ENCODE results near the gene MILR1.
A peak's percentile ranks its signal among the peaks of the same experiment; 100 is the strongest.
"Not testable (repeated sequence)": the region's sequence is repeated elsewhere in the genome, so short reads cannot be mapped to it uniquely, and the experiment has no call there.

The MILR1 gene, protein sequence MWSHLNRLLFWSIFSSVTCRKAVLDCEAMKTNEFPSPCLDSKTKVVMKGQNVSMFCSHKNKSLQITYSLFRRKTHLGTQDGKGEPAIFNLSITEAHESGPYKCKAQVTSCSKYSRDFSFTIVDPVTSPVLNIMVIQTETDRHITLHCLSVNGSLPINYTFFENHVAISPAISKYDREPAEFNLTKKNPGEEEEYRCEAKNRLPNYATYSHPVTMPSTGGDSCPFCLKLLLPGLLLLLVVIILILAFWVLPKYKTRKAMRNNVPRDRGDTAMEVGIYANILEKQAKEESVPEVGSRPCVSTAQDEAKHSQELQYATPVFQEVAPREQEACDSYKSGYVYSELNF

GRCh38 chr17:64448665-64449512 lies at the start of gene MILR1:
TSS of gene MILR1 (plus strand) at chr17:64449115. CDS start at chr17:64449169, 54 bp downstream.
- no peak for DNase-seq

- DNase-seq = no peak
Measured at GRCh38 chr17:64399767-64400156, 49.2 kb upstream of the MILR1 start.

DNA sequence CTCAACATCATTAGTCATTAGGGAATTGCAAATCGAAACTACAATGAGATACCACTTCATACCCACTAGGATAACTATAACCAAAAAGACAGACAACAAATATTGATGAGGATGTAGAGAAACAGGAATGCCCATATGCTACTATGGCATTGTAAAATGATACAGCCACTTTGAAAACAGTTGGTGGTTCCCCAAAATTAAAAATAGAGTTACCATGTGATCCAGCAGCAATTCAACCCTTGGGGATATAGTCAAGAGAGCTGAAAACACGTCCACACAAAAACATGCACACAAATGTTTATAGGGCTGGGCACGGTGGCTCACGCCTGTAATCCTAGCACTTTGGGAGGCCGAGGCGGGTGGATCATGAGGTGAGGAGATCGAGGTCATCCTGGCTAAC lies 48.3 kb upstream of the MILR1 start:
- DNase-seq = no peak

DNA sequence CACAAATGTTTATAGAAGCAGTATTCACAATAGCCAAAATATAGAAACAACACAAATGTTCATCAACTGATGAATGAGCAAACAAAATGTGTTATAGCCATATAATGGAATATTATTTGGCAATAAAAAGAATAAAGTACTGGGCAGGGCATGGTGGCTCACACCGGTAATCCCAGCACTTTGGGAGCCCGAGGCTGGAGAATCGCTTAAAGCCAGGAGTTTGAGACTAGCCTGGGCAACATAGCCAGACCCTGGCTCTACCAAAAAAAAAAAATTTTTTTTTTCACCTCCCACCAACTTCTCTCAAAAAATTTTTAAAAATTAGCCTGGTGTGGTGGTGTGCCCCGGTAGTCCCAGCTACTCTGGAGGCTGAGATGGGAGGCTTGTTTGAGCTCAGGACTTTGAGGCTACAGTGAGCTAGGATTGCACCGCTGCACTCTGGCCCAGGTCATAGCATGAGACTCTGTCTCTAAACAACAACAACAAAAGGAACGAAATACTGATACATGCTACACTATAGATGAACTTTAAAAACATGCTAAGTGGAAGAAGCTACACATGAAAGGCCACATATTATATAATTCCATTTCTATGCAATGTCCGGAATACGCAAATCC lies 47.6 kb upstream of the MILR1 start:
- no peak for DNase-seq

- no peak for DNase-seq
Measured at GRCh38 chr17:64401941-64402340, 47.0 kb upstream of the MILR1 start.

DNA sequence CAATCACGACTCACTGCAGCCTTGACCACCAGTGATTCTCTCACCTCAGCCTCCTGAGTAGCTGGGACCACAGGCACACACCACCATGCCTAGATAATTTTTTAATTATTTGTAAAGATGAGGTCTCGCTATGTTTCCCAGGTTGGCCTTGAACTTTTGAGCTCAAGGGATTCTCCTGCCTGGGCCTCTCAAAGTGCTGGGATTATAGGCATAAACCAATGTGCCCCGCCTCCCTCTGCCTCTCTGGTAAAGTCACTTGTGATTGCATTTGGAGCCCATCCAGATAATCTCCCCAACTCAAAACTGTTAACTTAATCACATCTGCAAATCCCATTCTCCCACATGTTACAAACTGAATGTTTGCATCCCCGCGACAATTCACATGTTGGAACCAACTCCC lies 46.4 kb upstream of the MILR1 start:
- DNase-seq = no peak

GRCh38 chr17:64403881-64404460 lies 44.9 kb upstream of the MILR1 start:
- DNase-seq = no peak

- DNase-seq = no peak
Measured at GRCh38 chr17:64406321-64407200, 42.4 kb upstream of the MILR1 start.

- DNase-seq = no peak
Measured at GRCh38 chr17:64410750-64411490, 38.0 kb upstream of the MILR1 start.

- no peak for DNase-seq
Measured at GRCh38 chr17:64411999-64412771, 36.7 kb upstream of the MILR1 start.

- DNase-seq = no peak
Measured at GRCh38 chr17:64412944-64413381, 36.0 kb upstream of the MILR1 start.

DNA sequence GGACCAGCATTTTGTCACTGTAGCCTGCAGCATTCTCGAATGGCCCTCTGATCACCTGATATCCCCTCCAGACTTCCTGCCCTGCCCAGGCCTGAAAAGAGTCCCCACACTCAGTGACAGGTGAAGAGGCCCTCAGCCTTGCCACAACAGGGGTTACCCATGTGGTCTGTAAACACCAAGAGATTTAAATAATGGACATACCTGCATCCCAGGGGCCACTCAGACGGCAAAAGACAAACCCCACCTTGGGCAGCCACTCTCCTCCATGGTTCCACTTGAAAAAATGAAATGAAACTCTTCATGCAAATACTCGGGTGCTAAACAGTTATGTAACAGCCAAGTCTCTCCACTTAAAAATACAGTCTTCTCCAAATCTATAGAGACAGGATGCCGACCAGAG lies 35.4 kb upstream of the MILR1 start:
- no peak for DNase-seq

GRCh38 chr17:64418506-64419339 lies 30.2 kb upstream of the MILR1 start:
- DNase-seq = peak; percentile 42

DNA sequence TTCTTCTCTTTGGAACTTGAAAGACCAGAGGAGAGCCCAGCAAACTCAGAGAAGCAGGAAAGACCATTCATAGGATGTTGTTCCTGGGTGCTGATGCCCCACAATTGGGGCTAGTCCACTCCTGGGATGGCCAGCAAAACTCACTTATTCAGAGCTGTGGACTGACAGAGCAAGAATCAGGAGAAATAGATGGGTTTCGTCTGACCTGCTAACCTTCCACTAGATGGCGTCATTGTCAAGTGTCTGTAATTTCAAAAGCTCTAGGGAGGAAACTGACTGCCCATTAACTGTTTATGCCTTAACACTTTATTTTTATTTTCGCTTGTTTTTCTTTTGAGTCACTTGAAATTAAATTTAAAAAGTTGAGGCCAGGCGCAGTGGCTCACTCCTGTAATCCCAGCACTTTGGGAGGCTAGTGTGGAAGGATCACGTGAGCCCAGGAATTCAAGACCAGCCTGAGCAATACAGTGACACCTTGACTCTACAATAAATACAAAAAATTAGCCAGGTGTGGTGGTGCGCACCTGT lies 28.7 kb upstream of the MILR1 start:
- peak; percentile 49 for DNase-seq

DNA sequence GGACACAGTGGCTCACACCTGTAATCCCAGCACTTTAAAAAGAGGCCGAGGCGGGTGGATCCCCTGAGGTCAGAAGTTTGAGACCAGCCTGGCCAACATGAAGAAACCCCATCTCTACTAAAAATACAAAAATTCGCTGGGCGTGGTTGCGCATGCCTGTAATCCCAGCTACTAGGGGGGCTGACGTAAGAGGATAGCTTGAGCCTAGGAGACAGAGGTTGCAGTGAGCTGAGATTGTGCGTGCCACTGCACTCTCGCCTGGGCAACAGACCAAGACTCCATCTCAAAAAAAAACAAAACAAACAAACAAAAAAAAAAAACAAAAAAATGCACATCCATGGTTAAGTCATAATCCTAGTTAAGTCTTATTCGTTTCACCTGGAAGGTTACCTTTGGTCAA lies 26.8 kb upstream of the MILR1 start:
- not testable (repeated sequence) for DNase-seq

DNA sequence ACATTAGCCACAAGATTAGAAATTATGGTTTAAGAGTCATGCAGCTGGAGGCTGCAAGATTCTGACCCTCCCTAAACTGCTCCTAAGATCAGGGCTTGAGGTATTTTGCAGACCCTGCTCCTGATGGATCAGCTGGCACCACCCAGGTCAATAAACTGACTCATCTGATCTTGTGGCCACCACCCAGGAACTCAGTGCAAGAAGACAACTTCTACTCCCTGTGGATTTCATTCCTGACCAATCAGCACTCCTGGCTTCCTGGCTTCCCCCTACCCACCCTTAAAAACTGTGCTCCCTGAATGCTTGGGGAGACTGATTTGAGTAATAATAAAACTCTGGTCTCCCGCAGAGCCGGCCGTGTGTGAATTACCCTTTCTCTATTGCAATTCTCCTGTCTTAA lies 25.0 kb upstream of the MILR1 start:
- no peak for DNase-seq

GRCh38 chr17:64424324-64424849 lies 24.5 kb upstream of the MILR1 start:
- no peak for DNase-seq

DNA sequence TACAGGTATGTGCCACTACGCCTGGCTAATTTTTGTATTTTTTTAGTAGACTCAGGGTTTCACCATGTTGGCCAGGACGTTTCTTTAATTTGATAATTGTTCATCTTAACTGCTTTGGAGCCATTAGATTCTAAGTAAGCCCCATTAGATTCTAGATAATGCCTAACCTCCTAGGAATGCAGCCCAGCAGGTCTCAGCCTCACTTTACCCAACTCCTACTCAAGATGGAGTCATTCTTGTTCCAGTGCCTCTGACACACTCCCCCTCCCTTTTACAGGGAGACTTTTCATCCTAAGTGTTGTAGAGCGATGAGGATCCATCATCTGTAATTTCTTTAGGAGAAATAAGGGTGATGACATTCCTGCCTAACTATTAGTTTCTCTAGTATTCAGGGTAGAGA lies 23.7 kb upstream of the MILR1 start:
- no peak for DNase-seq

GRCh38 chr17:64426596-64426995 lies 22.3 kb upstream of the MILR1 start:
- no peak for DNase-seq

Measured in activated T-cell treated with anti-CD3 and anti-CD28 coated beads, Interleukin-2, amount 50 U/mL, for 1 hour (primary cell).